C4-2B (cell line): ENCODE results near the gene PARD3B.

Experiments
- H3K27ac ChIP-seq: fragments of 450-650 bp; 2 replicates; pipeline ENCODE4 v1.5.1; 2017
- ZFX ChIP-seq: fragments of 450-650 bp; IDR thresholded peaks from 2 replicates; pipeline ENCODE4 v1.6.1; 2017
- TF ChIP-seq, protein P1 (sequence below): fragments of 450-650 bp; conservative IDR thresholded peaks from 2 replicates; pipeline ENCODE4 v1.5.1; 2017; ENCODE audit warnings: mild to moderate bottlenecking

Gene PARD3B

DNA sequence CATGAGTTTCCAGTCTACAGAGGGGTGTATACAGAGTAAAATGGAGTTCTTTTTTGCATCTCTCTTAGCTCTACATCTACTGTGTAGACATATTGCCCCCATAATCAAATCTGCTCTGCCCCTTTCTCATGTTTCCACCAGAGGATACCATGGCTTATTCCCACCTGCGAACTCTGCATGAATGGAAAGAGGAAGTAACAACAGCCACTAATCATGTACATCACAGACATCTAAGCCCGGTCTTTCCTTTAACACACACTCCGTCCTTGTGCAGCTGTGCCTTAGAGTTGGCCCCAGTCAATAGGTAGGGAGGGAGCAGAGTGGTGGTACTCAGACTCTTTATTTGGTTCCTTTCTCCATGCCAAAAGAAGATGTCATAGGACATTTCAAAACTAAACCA lies 989.7 kb downstream of the PARD3B start:
- H3K27ac ChIP-seq = no peak overlapping the region
- TF ChIP-seq, protein P1, sequence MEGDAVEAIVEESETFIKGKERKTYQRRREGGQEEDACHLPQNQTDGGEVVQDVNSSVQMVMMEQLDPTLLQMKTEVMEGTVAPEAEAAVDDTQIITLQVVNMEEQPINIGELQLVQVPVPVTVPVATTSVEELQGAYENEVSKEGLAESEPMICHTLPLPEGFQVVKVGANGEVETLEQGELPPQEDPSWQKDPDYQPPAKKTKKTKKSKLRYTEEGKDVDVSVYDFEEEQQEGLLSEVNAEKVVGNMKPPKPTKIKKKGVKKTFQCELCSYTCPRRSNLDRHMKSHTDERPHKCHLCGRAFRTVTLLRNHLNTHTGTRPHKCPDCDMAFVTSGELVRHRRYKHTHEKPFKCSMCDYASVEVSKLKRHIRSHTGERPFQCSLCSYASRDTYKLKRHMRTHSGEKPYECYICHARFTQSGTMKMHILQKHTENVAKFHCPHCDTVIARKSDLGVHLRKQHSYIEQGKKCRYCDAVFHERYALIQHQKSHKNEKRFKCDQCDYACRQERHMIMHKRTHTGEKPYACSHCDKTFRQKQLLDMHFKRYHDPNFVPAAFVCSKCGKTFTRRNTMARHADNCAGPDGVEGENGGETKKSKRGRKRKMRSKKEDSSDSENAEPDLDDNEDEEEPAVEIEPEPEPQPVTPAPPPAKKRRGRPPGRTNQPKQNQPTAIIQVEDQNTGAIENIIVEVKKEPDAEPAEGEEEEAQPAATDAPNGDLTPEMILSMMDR = no peak
- TF ChIP-seq ZFX = no peak

DNA sequence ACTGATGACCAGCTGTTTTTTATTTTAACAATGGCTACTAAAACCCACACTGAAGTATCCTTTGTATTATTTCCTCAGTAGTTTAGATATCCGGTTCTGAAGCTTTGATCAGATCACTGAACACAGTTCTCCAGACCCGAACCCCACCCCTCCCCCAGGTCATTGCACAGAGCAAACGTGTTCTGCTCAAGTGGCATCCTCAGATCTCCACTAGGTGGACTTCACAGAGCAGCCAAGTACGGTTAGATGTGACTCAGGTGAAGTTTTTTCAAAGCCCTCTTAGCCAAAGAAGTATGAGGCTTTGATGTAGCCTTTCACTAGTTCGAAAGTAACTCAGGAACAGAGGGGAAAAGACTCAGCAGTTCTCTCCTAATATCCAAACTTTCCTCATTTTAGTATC lies 994.3 kb downstream of the PARD3B start:
- H3K27ac ChIP-seq = no peak overlapping the region
- TF ChIP-seq, protein P1 = no peak; the same call in 1 of the 2 replicates
- TF ChIP-seq ZFX = no peak

DNA sequence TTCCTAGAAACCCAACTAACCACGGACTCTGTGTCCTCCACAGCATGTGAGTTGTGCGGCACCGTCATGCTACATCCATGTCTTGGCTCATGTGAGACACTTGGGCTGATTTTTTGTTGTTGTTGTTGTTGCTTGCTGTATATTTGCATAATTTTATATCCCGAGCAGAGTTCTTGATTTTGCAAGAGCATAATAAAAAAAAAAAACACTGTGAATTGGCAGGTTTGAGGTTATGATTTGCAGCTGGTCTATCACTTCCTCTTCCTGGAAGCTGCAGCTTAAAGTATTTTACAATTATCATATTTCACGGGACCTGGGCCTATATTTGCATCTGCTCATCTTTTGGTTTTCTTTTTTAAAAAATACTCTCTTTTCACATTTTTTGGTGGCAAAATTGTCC lies 994.8 kb downstream of the PARD3B start:
- TF ChIP-seq, protein P1 = no peak; the same call in 1 of the 2 replicates
- no peak for TF ChIP-seq ZFX
- H3K27ac ChIP-seq = no peak overlapping the region

DNA sequence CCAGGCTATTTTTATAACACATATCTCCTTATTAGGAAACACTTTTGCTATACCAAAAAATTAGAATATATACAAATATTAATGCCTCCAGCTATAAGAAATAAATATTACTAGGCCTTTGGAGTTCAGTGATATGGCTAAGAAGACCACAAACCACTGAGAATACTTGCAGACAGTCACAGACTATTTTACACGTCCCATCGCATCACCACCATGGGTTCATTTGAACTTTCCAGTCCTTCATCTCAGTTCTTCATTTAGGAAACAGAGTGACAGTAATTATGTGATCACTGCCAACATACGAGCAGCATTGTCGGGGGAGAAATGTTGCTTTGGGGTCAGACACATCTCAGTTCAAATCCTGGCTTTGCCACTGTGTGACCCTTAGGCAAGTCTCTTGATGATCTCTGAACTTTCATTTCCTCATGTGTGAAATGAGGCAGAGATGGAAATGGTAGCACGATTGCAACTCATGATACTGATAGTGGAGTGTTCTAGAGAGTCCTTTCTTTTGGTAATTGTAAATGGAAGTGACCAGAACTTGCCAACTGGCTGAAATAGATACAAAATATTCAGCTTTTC lies 998.1 kb downstream of the PARD3B start:
- no peak for TF ChIP-seq ZFX
- TF ChIP-seq, protein P1 = no peak
- no peak overlapping the region for H3K27ac ChIP-seq

DNA sequence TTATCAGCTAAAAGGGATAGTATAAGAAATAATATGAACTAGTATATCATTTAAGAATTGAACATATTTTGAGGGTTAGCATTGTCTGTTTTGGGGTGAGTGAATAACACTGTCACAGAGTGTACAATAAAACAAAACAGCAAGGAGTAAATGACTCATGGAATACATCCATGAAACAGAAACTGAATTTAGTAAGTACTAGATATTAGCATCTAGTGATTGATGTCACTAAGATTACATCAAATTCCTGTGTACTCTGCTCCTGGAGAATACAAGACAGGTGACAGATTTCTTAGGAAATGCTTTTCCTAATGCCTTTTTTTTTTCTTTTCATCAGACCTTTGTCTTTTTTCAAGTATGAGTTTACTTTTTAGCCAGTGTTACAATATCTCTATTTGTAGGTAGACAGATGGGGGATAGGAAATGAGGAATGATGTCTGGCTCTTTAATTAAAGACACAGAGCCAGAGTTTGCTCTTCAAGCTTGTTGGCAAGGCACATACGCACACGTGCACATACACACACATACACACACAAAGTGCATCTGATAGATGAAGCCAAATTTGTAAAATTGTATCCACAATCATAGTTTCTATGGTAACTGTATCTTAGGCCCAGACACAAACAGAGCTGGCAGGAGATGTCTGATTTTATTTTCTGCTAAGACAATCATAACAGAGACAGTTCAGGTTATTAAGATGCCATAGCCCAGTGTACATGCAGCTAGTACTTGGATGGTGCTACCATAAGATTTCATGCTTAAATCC lies 998.8 kb downstream of the PARD3B start:
- no peak overlapping the region for H3K27ac ChIP-seq
- TF ChIP-seq ZFX = no peak
- TF ChIP-seq, protein P1 = no peak

DNA sequence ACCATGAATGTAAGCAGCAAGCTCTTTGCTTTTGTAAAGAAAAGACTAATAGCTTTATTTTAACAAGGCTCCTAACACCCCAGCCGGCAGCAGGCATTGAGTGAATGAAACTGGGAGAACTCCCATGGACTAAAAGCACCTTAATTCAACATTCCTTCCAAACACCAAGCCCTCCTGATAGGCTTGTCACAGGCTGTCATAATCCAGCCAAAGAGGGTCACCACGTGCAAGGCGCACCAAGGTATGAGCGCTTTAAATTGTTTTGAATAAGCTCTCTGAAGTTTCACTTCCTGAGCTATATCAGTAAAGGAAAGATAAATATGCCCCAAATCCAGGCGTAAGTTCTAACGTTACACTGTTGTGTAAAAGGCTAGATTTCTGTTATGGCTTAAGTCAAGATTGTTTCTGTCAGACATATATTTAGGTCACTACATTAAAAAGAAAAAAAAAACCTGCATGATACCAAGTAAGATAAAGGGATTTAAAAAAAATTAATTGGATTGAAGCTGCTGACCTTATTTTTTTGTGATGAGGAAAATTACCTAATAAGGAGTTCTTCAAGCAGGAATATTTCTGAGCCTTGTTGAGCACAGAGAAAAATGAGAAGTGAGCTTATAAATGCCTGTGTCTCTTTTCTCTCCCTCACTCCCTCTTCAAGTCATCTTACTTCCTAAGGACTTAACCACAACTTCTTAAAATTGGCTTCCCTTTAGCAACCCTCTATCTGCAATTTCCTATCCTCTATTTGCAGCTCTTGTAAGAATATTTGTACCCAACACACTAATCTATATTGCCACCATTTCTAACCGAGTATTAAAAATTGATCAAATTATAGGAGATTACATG lies 1000.9 kb downstream of the PARD3B start:
- TF ChIP-seq, protein P1 = no peak
- TF ChIP-seq ZFX = no peak
- no peak overlapping the region for H3K27ac ChIP-seq
